HepG2 (cell line): Measurements from ENCODE around the gene HS2ST1. TPM values are rescaled to one million over a fixed set of nuclear protein-coding genes. Genes with fewer than 3 reads are reported as not detected.

ENCODE experiments used
- ATAC-seq: fragments of 200-7000 bp; cut with Tn5 transposase; 3 replicates; pipeline ENCODE4 v1.9.1; 2020; ENCODE audit warnings: mild to moderate bottlenecking, moderate library complexity
- BruUV-seq: library from RNA; stranded (reverse); fragments of 400-500 nt; replicated peaks from 2 replicates; lab custom pipeline; 2021; lab: Mats Ljungman, UMichigan
- CTCF ChIA-PET: fragments of 300-600 bp; formaldehyde crosslinking; extraction: SDS; loops from one replicate; lab custom pipeline; 2021; ENCODE audit warnings: low total read pairs, inconsistent platforms, low intra/inter-chr PET ratio; lab: Yijun Ruan, JAX
- POLR2A ChIA-PET: fragments of 350-600 bp; sonication (Branson Sonifier 250); formaldehyde crosslinking; loops from one replicate; lab custom pipeline; 2020; ENCODE audit warnings: antibody characterized with exemption, inconsistent platforms; lab: Yijun Ruan, JAX
- DNase-seq: peaks from one replicate; pipeline ENCODE4 v3.0.0-alpha.2; 2015; ENCODE audit warnings: low spot score
- FAIRE-seq: peaks from 3 replicates; lab custom pipeline; 2011; peaks lifted over from hg19 to GRCh38; lab: Jason Lieb, UNC
- H2AFZ ChIP-seq: one replicate; pipeline ENCODE4 v1.6.1; 2011; ENCODE audit warnings: low read length, inconsistent platforms
- H3K27ac ChIP-seq: fragments of 300-600 bp; 3 replicates; pipeline ENCODE4 v1.8.0; 2011; ENCODE audit warnings: mixed run types, mild to moderate bottlenecking, mixed read lengths, low read length, inconsistent platforms; ENCODE audit not compliant: insufficient read depth; ENCODE audit errors: extremely low read length
- H3K27me3 ChIP-seq, 2 experiments: fragments of 200-600 bp in 1 of 2; 2 replicates in 1 of 2; 3 replicates in 1 of 2; pipeline versions ENCODE4 v1.6.0 to v1.8.0; 2011; ENCODE audit warnings: low read length in 2 of 2, mild to moderate bottlenecking in 2 of 2, moderate library complexity in 2 of 2, inconsistent platforms in 1 of 2; ENCODE audit not compliant: insufficient read depth in 2 of 2, control insufficient read depth in 1 of 2
- H3K36me3 ChIP-seq, 2 experiments: fragments of 200-600 bp in 1 of 2; replicated peaks in 1 of 2; 2 replicates in 1 of 2; 3 replicates in 1 of 2; pipeline versions ENCODE4 v1.5.1 to v1.8.0; 2011; ENCODE audit warnings: low read length in 2 of 2, inconsistent platforms in 1 of 2; ENCODE audit not compliant: insufficient read depth in 2 of 2, control insufficient read depth in 1 of 2
- H3K4me1 ChIP-seq: 2 replicates; pipeline ENCODE4 v1.5.1; 2012; ENCODE audit warnings: low read length, inconsistent platforms; ENCODE audit not compliant: insufficient read depth
- H3K4me2 ChIP-seq: 2 replicates; pipeline ENCODE4 v1.6.0; 2011; ENCODE audit warnings: low read depth, low read length, inconsistent platforms
- H3K4me3 ChIP-seq, 3 experiments: fragments of 200-600 bp in 1 of 3; sonication (generic), shearing (Covaris generic) in 1 of 3; replicated peaks in 1 of 3; 2 replicates each; pipeline ENCODE4 v1.5.1; 2011 to 2016; ENCODE audit warnings: low read length in 3 of 3, inconsistent platforms in 2 of 3, low read depth in 2 of 3, mild to moderate bottlenecking in 2 of 3, control low read depth in 1 of 3, mixed read lengths in 1 of 3; ENCODE audit not compliant: insufficient read depth in 1 of 3
- H3K79me2 ChIP-seq: one replicate; pipeline ENCODE4 v1.6.1; 2011; ENCODE audit warnings: low read length, inconsistent platforms; ENCODE audit not compliant: insufficient read depth
- H3K9ac ChIP-seq: 2 replicates; pipeline ENCODE4 v1.6.0; 2011; ENCODE audit warnings: mild to moderate bottlenecking, low read depth, low read length, inconsistent platforms; ENCODE audit not compliant: insufficient read depth
- H3K9me3 ChIP-seq: 2 replicates; pipeline ENCODE4 v1.5.1; 2012; ENCODE audit warnings: mild to moderate bottlenecking, low read length
- H4K20me1 ChIP-seq: 2 replicates; pipeline ENCODE4 v1.6.0; 2011; ENCODE audit warnings: inconsistent platforms, mild to moderate bottlenecking, low read length, moderate library complexity; ENCODE audit not compliant: insufficient read depth
- ARID3A ChIP-seq: IDR thresholded peaks from 2 replicates; pipeline ENCODE4 v1.6.1; 2012; ENCODE audit warnings: low read depth, low read length, improper control_type of control experiment
- ESRRA ChIP-seq: sonication (generic); formaldehyde crosslinking; IDR thresholded peaks from 2 replicates; pipeline ENCODE4 v1.5.1; 2020; ENCODE audit warnings: mild to moderate bottlenecking, low read depth, missing genetic modification reagents
- GABPA ChIP-seq, 2 experiments: IDR thresholded peaks; 2 replicates each; pipeline ENCODE4 v1.6.1; 2011 to 2016; ENCODE audit warnings: low read depth in 2 of 2, low read length in 1 of 2, missing biosample characterization in 1 of 2, missing genetic modification characterization in 1 of 2
- HES4 ChIP-seq: sonication (generic); formaldehyde crosslinking; IDR thresholded peaks from 2 replicates; pipeline ENCODE4 v1.9.0; 2021; ENCODE audit warnings: mild to moderate bottlenecking, missing genetic modification reagents, borderline replicate concordance
- HMGXB3 ChIP-seq: sonication (generic); formaldehyde crosslinking; IDR thresholded peaks from 2 replicates; pipeline ENCODE4 v1.4.0; 2020; ENCODE audit warnings: missing genetic modification reagents, borderline replicate concordance
- IRF2 ChIP-seq: IDR thresholded peaks from 2 replicates; pipeline ENCODE4 v1.6.1; 2018; ENCODE audit warnings: missing genetic modification reagents, missing compliant biosample characterization
- PRDM4 ChIP-seq: sonication (generic); formaldehyde crosslinking; IDR thresholded peaks from 2 replicates; pipeline ENCODE4 v1.9.0; 2021; ENCODE audit warnings: missing genetic modification reagents, borderline replicate concordance
- SMAD1 ChIP-seq: sonication (generic); formaldehyde crosslinking; IDR thresholded peaks from 2 replicates; pipeline ENCODE4 v1.4.0; 2020; ENCODE audit warnings: missing genetic modification reagents, low read depth, mild to moderate bottlenecking, borderline replicate concordance
- SRY ChIP-seq: sonication (generic); formaldehyde crosslinking; IDR thresholded peaks from 2 replicates; pipeline ENCODE4 v1.8.0; 2022; ENCODE audit warnings: mild to moderate bottlenecking, missing genetic modification reagents
- TCF7L2 ChIP-seq: IDR thresholded peaks from 2 replicates; pipeline ENCODE4 v1.6.1; 2011; ENCODE audit warnings: mild to moderate bottlenecking, low read depth, low read length, moderate library complexity
- ZNF660 ChIP-seq: sonication (generic); formaldehyde crosslinking; IDR thresholded peaks from 2 replicates; pipeline ENCODE4 v1.5.1; 2020; ENCODE audit warnings: mild to moderate bottlenecking, low read depth, missing genetic modification reagents, borderline replicate concordance
- ZNF703 ChIP-seq: sonication (generic); formaldehyde crosslinking; IDR thresholded peaks from 2 replicates; pipeline ENCODE4 v1.5.1; 2020; ENCODE audit warnings: missing genetic modification reagents, mild to moderate bottlenecking, moderate library complexity, borderline replicate concordance
- ZNF83 ChIP-seq: sonication (generic); formaldehyde crosslinking; IDR thresholded peaks from 2 replicates; pipeline ENCODE4 v1.4.0; 2020; ENCODE audit warnings: missing genetic modification reagents, mild to moderate bottlenecking, borderline replicate concordance
- ZNF850 ChIP-seq: sonication (generic); formaldehyde crosslinking; conservative IDR thresholded peaks from 2 replicates; pipeline ENCODE4 v1.9.0; 2021; ENCODE audit warnings: mild to moderate bottlenecking, missing genetic modification reagents
- WGBS: methylation state at CpG from one replicate; pipeline ENCODE4 v1.1.6; 2017; ENCODE audit warnings: low lambda C conversion rate; 5-methylcytosine and 5-hydroxymethylcytosine counted together
- in situ Hi-C: cut with HindIII; loops from 2 replicates; pipeline ENCODE4 v1.10.0; 2017; ENCODE audit warnings: low pct_unique_long_range_greater_than_20kb; ENCODE audit not compliant: extremely low pct_ligation_motif_present
- intact Hi-C: fragments of 100-400 bp; cut with micrococcal nuclease; formaldehyde crosslinking; loops from one replicate; pipeline ENCODE4 v1.10.0; 2022; ENCODE audit not compliant: unreplicated experiment
- polyA plus RNA-seq, 8 experiments: library from polyadenylated mRNA; depleted of rRNA in 3 of 8; stranded (reverse) in 7 of 8; unstranded in 1 of 8; fragments of >200 nt; fragmentation: Illumina TruSeq in 4 of 8; extraction: Trizol in 4 of 8; gene quantifications; 2 replicates each; pipeline versions ENCODE4 v1.2.1 to v1.2.3, GENCODE V29; 2011 to 2016; ENCODE audit warnings: low read depth in 4 of 8, missing spikeins in 1 of 8, mixed read lengths in 1 of 8; ENCODE audit not compliant: insufficient read depth in 1 of 8
- total RNA-seq, 5 experiments: library from RNA; depleted of rRNA; stranded (reverse); fragments of >200 nt; fragmentation: Illumina TruSeq; extraction: Trizol; gene quantifications; 2 replicates each; pipeline ENCODE4 v1.2.3, GENCODE V29; 2016; ENCODE audit warnings: low read depth in 1 of 5

HS2ST1 gene
- total and polyA plus RNA-seq, 2 of the 13 experiments (the other 11 are each of a cell fraction or from before 2014, with no cell fraction given) = 22.1 to 58.7 TPM

GRCh38 chr1:87052400-87052799 is 138.0 kb downstream of the HS2ST1 start:
- no peaks in the 10 kb centered on the region for H4K20me1 ChIP-seq
- CTCF ChIA-PET = no interaction called here
- peaks cover 46% of the 10 kb centered on the region for H3K79me2 ChIP-seq
- ATAC-seq (no peak), FAIRE-seq (no peak)
- no peak for TF ChIP-seq ZNF703 (CRISPR knock-in tag)
- no peak for TF ChIP-seq ESRRA
- TF ChIP-seq SRY (CRISPR knock-in tag) = no peak
- TF ChIP-seq GABPA (IDR thresholded peaks at IDR 0.05; ENCODE audit: low read depth, low read length) = no peak
- no peak for TF ChIP-seq GABPA (CRISPR knock-in tag; IDR thresholded peaks at IDR 0.05; ENCODE audit: low read depth)
- TF ChIP-seq IRF2 (CRISPR knock-in tag) = no peak
- no peak for TF ChIP-seq TCF7L2
- TF ChIP-seq PRDM4 (CRISPR knock-in tag) = no peak
- TF ChIP-seq ZNF660 (CRISPR knock-in tag) = no peak
- no peak for TF ChIP-seq HMGXB3
- no peak for TF ChIP-seq HES4
- no peak for TF ChIP-seq SMAD1 (CRISPR knock-in tag)
- TF ChIP-seq ZNF83 = no peak
- no peak for TF ChIP-seq ARID3A
- TF ChIP-seq ZNF850 = no peak
- TF ChIP-seq, all 625 proteins: peak for 0
- Histone ChIP-seq H3K36me3 (no peaks in the 10 kb centered on the region; a peak in 1 of 5 replicates), H3K4me2 (no peak overlapping the region), H3K9me3 (peaks cover 12% of the 10 kb centered on the region), H3K4me1 (no peaks in the 10 kb centered on the region), H3K27me3 (no peaks in the 10 kb centered on the region), H3K27ac (no peak overlapping the region), H3K9ac (no peak overlapping the region), H3K4me3 (no peak overlapping the region), H2AFZ (no peak overlapping the region)
- in situ Hi-C loops = no loop called here
- no TSS peak for BruUV-seq
- POLR2A ChIA-PET = no interaction called here
- 95% methylated on average over 3 of the region's 3 CpGs for WGBS
- intact Hi-C loops = no loop called here
- no peak for DNase-seq
